Lower lobe of right lung (tissue), 2 donors: ENCODE measurements around the gene TRIP13. TPM values are rescaled to one million over a fixed set of nuclear protein-coding genes. Genes with fewer than 3 reads are reported as not detected.

Experiments used
- ATAC-seq, 2 donors: fragments of 200-7000 bp; cut with Tn5 transposase; one replicate each; pipeline ENCODE4 v1.9.1; 2020 to 2022; ENCODE audit warnings: mild to moderate bottlenecking in 2 of 2, moderate library complexity in 2 of 2
- DNase-seq: peaks from one replicate; pipeline ENCODE4 v3.0.0-alpha.2; 2020
- H3K27ac ChIP-seq: fragments of 200-600 bp; one replicate; pipeline ENCODE4 v1.8.0; 2022
- H3K27me3 ChIP-seq: fragments of 200-600 bp; one replicate; pipeline ENCODE4 v1.8.0; 2022; ENCODE audit warnings: low read depth
- H3K36me3 ChIP-seq: fragments of 200-600 bp; one replicate; pipeline ENCODE4 v1.8.0; 2022; ENCODE audit warnings: mild to moderate bottlenecking
- H3K4me1 ChIP-seq: fragments of 200-600 bp; one replicate; pipeline ENCODE4 v1.8.0; 2022
- H3K4me3 ChIP-seq: fragments of 200-600 bp; one replicate; pipeline ENCODE4 v1.8.0; 2022; ENCODE audit warnings: mild to moderate bottlenecking
- H3K9me3 ChIP-seq: fragments of 200-600 bp; one replicate; pipeline ENCODE4 v1.8.0; 2022
- intact Hi-C: fragments of 100-400 bp; cut with DNase I; formaldehyde crosslinking; loops from one replicate; pipeline ENCODE4 v1.11.0; 2022
- total RNA-seq: library from RNA; stranded (reverse); fragmentation: NEBNext Ultra II Directional; extraction: Animal tissue kit (Norgen Biotek cat#: 25700); gene quantifications from one replicate; pipeline ENCODE4 v1.2.1, GENCODE V29; 2021
- TF ChIP-seq, protein P1 (sequence below): fragments of 200-600 bp; IDR thresholded peaks from one replicate; pipeline ENCODE4 v1.8.0; 2022; ENCODE audit warnings: antibody characterized with exemption, mild to moderate bottlenecking
- donor health status: DM: no; HTN: yes; CAD: no; lungs with severe emphysema.

TRIP13 gene
- total RNA-seq, 1 donor from 2014 or later = 1.0 TPM

DNA sequence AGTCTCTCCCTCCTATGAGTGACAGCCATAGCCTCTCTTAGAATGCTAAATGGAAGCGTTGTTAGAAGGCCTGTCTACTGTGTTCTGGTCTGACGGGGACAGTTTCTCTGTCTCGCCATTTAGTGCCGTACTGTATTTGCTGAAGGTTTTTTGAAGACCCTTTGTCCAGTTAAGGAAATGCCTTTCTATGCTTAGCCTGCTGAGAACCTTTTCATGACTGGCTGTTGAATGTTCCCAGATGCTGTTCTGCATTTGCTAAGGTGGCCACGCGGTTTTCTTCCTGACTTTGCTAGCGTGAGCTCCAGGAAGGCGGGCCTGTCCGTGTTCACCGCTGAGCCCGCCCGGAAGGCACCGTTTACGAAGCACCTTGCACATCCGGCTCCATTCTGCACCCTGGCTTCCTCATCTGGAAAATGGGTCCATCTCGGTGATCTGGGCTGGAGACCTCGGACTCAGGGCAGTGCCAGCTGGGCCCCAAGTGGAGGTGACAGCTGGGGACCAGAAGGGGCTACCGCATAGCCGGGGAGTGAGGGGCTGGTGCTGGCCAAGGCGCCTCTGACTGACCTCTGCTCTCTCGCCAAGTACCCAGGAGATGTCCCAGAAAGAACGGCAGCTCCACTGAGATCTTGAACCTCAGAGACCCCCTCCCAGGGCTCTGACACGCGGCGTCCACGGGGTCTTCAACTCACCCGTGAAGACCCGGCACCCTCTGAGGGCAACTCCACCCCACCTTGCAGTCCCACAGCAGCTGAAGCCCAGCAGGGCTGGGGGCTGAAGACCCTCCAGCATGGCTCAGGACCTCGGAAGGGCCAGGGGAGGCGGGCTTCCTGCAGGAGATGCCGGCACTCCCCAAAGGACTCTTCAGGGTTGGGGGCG is 63.4 kb downstream of the TRIP13 start:
- intact Hi-C loops = no loop called here
- TF ChIP-seq, protein P1, sequence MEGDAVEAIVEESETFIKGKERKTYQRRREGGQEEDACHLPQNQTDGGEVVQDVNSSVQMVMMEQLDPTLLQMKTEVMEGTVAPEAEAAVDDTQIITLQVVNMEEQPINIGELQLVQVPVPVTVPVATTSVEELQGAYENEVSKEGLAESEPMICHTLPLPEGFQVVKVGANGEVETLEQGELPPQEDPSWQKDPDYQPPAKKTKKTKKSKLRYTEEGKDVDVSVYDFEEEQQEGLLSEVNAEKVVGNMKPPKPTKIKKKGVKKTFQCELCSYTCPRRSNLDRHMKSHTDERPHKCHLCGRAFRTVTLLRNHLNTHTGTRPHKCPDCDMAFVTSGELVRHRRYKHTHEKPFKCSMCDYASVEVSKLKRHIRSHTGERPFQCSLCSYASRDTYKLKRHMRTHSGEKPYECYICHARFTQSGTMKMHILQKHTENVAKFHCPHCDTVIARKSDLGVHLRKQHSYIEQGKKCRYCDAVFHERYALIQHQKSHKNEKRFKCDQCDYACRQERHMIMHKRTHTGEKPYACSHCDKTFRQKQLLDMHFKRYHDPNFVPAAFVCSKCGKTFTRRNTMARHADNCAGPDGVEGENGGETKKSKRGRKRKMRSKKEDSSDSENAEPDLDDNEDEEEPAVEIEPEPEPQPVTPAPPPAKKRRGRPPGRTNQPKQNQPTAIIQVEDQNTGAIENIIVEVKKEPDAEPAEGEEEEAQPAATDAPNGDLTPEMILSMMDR = no peak
- ATAC-seq (no peak), DNase-seq (no peak)
- Histone ChIP-seq H3K4me1 (peaks cover 19% of the 10 kb centered on the region), H3K36me3 (no peaks in the 10 kb centered on the region), H3K4me3 (no peak overlapping the region), H3K27ac (peak overlapping the region; percentile 82), H3K27me3 (peaks cover 5% of the 10 kb centered on the region), H3K9me3 (no peaks in the 10 kb centered on the region)

DNA sequence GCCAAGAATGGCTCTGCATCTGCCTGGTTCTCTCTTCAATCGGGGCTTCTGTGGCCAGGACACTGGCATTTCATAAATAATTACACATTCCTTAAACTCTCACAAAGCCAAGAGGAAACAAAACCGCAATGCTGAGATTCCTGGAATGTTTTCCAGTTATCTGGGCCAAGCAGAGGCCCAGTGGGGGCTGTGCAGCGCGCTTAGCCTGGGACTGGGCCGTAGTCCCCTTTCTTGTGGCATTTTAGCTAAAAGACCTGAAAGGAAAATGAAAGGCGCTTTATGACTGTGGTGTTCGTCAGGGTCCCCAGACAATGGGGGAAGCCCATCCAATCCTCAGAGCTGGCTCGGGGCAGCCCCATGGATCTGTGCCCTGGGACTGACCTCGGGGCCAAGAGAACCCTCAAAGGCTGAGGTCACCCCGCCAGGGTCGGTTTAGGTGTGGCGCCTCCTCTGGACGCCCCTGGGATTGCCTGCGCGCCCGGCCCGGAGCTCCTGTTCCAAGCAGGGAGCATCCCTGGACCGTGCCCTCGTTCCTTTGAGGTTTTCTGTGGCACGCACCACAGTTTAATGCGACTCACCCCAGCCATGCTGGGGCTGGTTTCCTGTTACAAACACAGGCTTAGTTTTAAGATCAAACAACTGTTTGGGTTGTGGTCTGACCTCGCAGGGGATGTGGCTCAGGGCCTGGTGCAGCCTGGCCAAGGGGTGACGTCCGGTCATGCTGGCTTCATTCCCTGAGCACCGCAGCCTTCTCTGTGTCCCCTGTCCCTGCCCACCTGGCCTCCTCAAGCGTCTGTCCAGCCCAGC is 64.5 kb downstream of the TRIP13 start:
- TF ChIP-seq, protein P1 = peak; percentile 38
- Histone ChIP-seq H3K27me3 (peaks cover 5% of the 10 kb centered on the region), H3K4me3 (no peak overlapping the region), H3K4me1 (peaks cover 19% of the 10 kb centered on the region), H3K36me3 (no peaks in the 10 kb centered on the region), H3K27ac (peak overlapping the region; percentile 82), H3K9me3 (no peaks in the 10 kb centered on the region)
- ATAC-seq (peak; percentile 39 to 43), DNase-seq (no peak)
- intact Hi-C loops = no loop called here

- TF ChIP-seq, protein P1 = no peak
- intact Hi-C loops = no loop called here
- H3K4me1 ChIP-seq = peaks cover 19% of the 10 kb centered on the region
- H3K27ac ChIP-seq = peak overlapping the region; percentile 82
- peak in 1 of 2 donors; percentile 7 for ATAC-seq
- peak; percentile 38 for DNase-seq
- no peaks in the 10 kb centered on the region for H3K36me3 ChIP-seq
- H3K4me3 ChIP-seq = no peak overlapping the region
- H3K27me3 ChIP-seq = no peaks in the 10 kb centered on the region
- H3K9me3 ChIP-seq = no peaks in the 10 kb centered on the region
These were observed 65.2 kb downstream of the TRIP13 start for GRCh38 chr5:957748-958485.

- H3K27ac ChIP-seq = peak overlapping the region; percentile 82
- no peak overlapping the region for H3K4me3 ChIP-seq
- H3K27me3 ChIP-seq = no peaks in the 10 kb centered on the region
- peak; percentile 66 for DNase-seq
- peak; percentile 43 to 56 for ATAC-seq
- H3K4me1 ChIP-seq = peaks cover 19% of the 10 kb centered on the region
- intact Hi-C loops = no loop called here
- no peaks in the 10 kb centered on the region for H3K9me3 ChIP-seq
- TF ChIP-seq, protein P1 = no peak
- no peaks in the 10 kb centered on the region for H3K36me3 ChIP-seq
These were observed 66.3 kb downstream of the TRIP13 start for GRCh38 chr5:958701-959571.
